ENCODE results near the gene GRM5. TPM values are rescaled to one million over a fixed set of nuclear protein-coding genes. Genes with fewer than 3 reads are reported as not detected.
A peak's percentile ranks its signal among the peaks of the same experiment; 100 is the strongest.

Gene GRM5
- total RNA-seq, 1 experiment from 2014 or later = not detected

DNA sequence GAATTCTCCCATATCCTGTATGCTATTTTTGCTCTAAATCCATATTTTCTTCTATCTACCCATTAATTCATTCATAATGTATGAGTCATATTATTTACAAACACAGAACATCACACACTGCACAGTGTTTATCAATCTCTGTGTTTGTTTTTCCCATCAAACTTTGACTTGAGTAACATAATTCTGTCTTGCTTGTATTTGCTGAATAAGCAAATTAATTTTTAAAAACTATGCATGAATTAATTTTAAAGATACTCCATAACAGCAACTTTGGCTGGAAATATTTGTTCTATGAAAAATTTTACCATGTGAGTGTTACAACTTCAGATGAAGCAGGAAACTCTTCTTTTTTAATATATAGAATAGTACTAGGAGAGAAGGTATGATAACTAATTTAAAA is 275.6 kb downstream of the GRM5 start:
- Histone ChIP-seq H3K27ac (ENCODE audit: low read length) (no peak overlapping the region), H2AFZ (ENCODE audit: low read length) (no peak overlapping the region), H3K36me3 (ENCODE audit: insufficient read depth, low read length) (no peaks in the 10 kb centered on the region), H3K9me2 (replicated peaks; ENCODE audit: insufficient read depth, low read length) (no peaks in the 10 kb centered on the region), H3K9ac (ENCODE audit: low read length) (no peak overlapping the region), H3K9me3 (ENCODE audit: low read length) (no peaks in the 10 kb centered on the region), H3K27me3 (ENCODE audit: low read length) (no peaks in the 10 kb centered on the region; the same call in 1 of the 2 replicates), H3K4me2 (ENCODE audit: low read depth, low read length, poor library complexity, severe bottlenecking) (no peak overlapping the region), H3K79me2 (ENCODE audit: low read length) (no peaks in the 10 kb centered on the region), H4K20me1 (ENCODE audit: insufficient read depth, low read depth, low read length) (no peaks in the 10 kb centered on the region), H3K4me1 (ENCODE audit: low read length) (no peaks in the 10 kb centered on the region), H3K4me3 (ENCODE audit: low read length) (no peak overlapping the region)
- DNase-seq = no peak

DNA sequence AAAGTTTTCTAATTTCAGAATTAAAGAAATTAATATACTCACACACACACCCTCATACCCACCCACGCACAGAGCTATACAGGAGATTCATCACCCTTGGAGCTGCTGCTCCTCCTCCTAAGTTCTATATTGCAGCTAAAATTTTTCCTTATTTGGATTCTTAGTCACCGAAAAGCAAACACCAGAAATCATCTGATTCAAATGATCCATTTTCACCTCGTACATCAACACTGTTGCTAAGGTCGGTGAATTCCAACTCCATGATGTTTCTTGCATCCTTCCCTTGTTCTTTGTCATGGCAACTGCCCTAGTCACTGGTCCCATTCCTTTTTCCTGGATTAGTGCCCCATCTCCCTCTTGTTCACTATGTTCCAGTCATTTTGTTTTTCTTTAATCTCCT is 286.2 kb downstream of the GRM5 start:
- Histone ChIP-seq H3K4me2 (ENCODE audit: low read depth, low read length, poor library complexity, severe bottlenecking) (no peak overlapping the region), H2AFZ (ENCODE audit: low read length) (no peak overlapping the region), H4K20me1 (ENCODE audit: insufficient read depth, low read depth, low read length) (no peaks in the 10 kb centered on the region), H3K9me3 (ENCODE audit: low read length) (no peaks in the 10 kb centered on the region), H3K9ac (ENCODE audit: low read length) (no peak overlapping the region), H3K36me3 (ENCODE audit: insufficient read depth, low read length) (no peaks in the 10 kb centered on the region), H3K9me2 (replicated peaks; ENCODE audit: insufficient read depth, low read length) (no peaks in the 10 kb centered on the region), H3K27me3 (ENCODE audit: low read length) (peaks cover 3% of the 10 kb centered on the region; the same call in 1 of the 2 replicates), H3K4me3 (ENCODE audit: low read length) (no peak overlapping the region), H3K27ac (ENCODE audit: low read length) (no peak overlapping the region), H3K79me2 (ENCODE audit: low read length) (no peaks in the 10 kb centered on the region), H3K4me1 (ENCODE audit: low read length) (no peaks in the 10 kb centered on the region)
- no peak for DNase-seq

DNA sequence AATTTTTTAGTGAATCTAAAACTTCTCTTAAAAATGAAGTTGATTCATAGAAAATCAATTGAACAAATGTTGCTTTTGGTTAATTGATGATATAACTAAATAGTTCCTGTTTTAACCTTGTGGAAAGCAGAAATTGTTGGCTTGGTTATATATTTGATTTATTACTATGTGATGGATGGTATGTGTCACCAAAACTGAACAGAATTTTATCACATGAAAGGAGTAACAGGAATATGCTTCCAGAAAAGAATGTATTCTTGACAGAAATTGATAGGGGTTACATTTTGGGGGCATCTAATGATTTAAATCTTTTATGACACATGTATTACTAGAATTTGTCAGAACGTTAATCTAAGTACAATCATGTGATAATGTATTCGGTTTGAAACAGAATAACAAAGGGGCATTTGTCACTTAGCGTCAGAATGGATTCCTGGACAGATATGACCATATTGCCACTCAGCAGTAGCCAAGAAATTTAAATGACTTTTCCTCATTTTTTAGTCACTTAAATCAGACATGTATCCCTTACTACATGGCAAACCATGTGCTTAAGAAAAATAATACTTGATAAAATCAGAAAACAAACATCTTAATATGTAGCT is 295.2 kb downstream of the GRM5 start:
- no peak overlapping the region for H3K4me2 ChIP-seq (ENCODE audit: low read depth, low read length, poor library complexity, severe bottlenecking)
- H3K9ac ChIP-seq (ENCODE audit: low read length) = no peak overlapping the region
- H3K79me2 ChIP-seq (ENCODE audit: low read length) = no peaks in the 10 kb centered on the region
- no peaks in the 10 kb centered on the region for H3K36me3 ChIP-seq (ENCODE audit: insufficient read depth, low read length)
- no peaks in the 10 kb centered on the region for H3K9me3 ChIP-seq (ENCODE audit: low read length)
- H3K4me1 ChIP-seq (ENCODE audit: low read length) = no peaks in the 10 kb centered on the region
- no peak for DNase-seq
- 0 out of 2 replicates have a peak, but pooled peaks cover 4% of the 10 kb centered on the region for H3K9me2 ChIP-seq (replicated peaks; ENCODE audit: insufficient read depth, low read length)
- H4K20me1 ChIP-seq (ENCODE audit: insufficient read depth, low read depth, low read length) = no peaks in the 10 kb centered on the region
- H2AFZ ChIP-seq (ENCODE audit: low read length) = no peak overlapping the region
- H3K27ac ChIP-seq (ENCODE audit: low read length) = no peak overlapping the region
- H3K4me3 ChIP-seq (ENCODE audit: low read length) = no peak overlapping the region
- H3K27me3 ChIP-seq (ENCODE audit: low read length) = no peaks in the 10 kb centered on the region

DNA sequence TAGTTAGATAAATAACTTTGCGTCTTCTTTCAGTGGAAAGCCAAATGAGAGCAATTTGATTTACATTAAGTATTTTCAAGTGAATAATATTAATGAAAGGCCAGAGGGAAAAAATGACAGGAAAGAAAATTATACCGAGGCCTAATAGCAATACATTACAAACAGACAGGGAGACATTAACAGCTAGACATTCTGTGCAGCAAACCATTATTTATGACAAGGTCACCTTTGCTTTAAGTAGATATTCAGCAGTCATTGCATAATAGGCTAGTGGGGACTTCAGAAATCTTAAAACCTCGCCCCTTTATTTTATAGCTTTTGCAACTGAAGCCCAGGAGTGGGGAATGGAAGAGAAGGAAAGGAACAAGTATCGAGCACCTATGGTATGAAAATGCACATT is 321.6 kb downstream of the GRM5 start:
- Histone ChIP-seq H3K79me2 (ENCODE audit: low read length) (no peaks in the 10 kb centered on the region), H3K36me3 (ENCODE audit: insufficient read depth, low read length) (no peaks in the 10 kb centered on the region), H3K27ac (ENCODE audit: low read length) (no peak overlapping the region), H3K4me2 (ENCODE audit: low read depth, low read length, poor library complexity, severe bottlenecking) (no peak overlapping the region), H4K20me1 (ENCODE audit: insufficient read depth, low read depth, low read length) (no peaks in the 10 kb centered on the region), H3K9me2 (replicated peaks; ENCODE audit: insufficient read depth, low read length) (peaks cover 8% of the 10 kb centered on the region; the same call in 1 of the 2 replicates), H3K9me3 (ENCODE audit: low read length) (no peaks in the 10 kb centered on the region), H3K27me3 (ENCODE audit: low read length) (peaks cover 2% of the 10 kb centered on the region; the same call in 1 of the 2 replicates), H3K4me1 (ENCODE audit: low read length) (no peaks in the 10 kb centered on the region), H3K4me3 (ENCODE audit: low read length) (no peak overlapping the region), H2AFZ (ENCODE audit: low read length) (no peak overlapping the region), H3K9ac (ENCODE audit: low read length) (no peak overlapping the region)
- no peak for DNase-seq

DNA sequence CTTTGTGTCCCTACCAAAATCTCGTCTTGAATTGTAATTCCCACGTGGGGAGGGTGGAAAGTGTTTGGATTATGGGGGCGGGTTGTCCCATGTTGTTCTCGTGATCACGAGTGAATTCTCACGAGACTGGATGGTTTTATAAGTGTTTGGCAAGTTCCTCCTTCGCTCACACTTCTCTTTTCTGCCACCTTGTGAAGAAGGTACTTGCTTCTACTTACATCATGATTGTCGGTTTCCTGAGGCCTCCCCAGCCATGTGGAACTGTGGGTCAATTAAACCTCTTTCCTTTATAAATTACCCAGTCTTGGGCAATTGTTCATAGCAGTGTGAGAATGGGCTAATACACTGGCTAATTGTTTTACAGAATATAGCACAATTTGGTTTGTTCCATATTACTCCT is 326.3 kb downstream of the GRM5 start:
- no peaks in the 10 kb centered on the region for H3K36me3 ChIP-seq (ENCODE audit: insufficient read depth, low read length)
- H3K27ac ChIP-seq (ENCODE audit: low read length) = no peak overlapping the region
- H3K9me3 ChIP-seq (ENCODE audit: low read length) = no peaks in the 10 kb centered on the region
- no peaks in the 10 kb centered on the region for H3K4me1 ChIP-seq (ENCODE audit: low read length)
- H3K9me2 ChIP-seq (replicated peaks; ENCODE audit: insufficient read depth, low read length) = no peaks in the 10 kb centered on the region
- H3K4me2 ChIP-seq (ENCODE audit: low read depth, low read length, poor library complexity, severe bottlenecking) = no peak overlapping the region
- H3K79me2 ChIP-seq (ENCODE audit: low read length) = no peaks in the 10 kb centered on the region
- H2AFZ ChIP-seq (ENCODE audit: low read length) = no peak overlapping the region
- peaks cover 2% of the 10 kb centered on the region; the same call in 1 of the 2 replicates for H3K27me3 ChIP-seq (ENCODE audit: low read length)
- H3K9ac ChIP-seq (ENCODE audit: low read length) = no peak overlapping the region
- no peak overlapping the region for H3K4me3 ChIP-seq (ENCODE audit: low read length)
- peak; percentile 50 for DNase-seq
- H4K20me1 ChIP-seq (ENCODE audit: insufficient read depth, low read depth, low read length) = no peaks in the 10 kb centered on the region

DNA sequence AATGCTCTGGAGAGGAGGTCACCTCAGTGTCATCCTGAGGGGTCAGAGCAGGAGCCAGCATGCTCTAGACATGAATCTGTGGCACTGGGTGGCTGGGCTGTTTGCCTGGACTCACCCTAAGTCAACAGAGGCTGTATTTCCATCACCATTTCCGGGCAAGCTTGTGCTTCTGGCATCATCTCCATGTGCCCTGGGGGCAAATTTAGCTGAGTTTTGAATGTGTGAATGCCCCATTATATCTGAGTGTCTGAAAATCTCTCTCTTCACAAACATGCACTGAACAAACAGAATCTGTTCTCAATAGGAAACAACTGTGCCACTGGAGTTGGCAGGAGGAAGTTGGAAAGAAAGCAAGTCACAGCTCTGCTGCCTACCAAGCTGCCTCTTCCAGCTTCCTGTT is 356.2 kb downstream of the GRM5 start:
- H3K36me3 ChIP-seq (ENCODE audit: insufficient read depth, low read length) = no peaks in the 10 kb centered on the region
- H3K4me1 ChIP-seq (ENCODE audit: low read length) = no peaks in the 10 kb centered on the region
- no peak overlapping the region for H3K4me3 ChIP-seq (ENCODE audit: low read length)
- no peaks in the 10 kb centered on the region for H4K20me1 ChIP-seq (ENCODE audit: insufficient read depth, low read depth, low read length)
- no peaks in the 10 kb centered on the region for H3K27me3 ChIP-seq (ENCODE audit: low read length)
- no peak overlapping the region for H3K9ac ChIP-seq (ENCODE audit: low read length)
- DNase-seq = no peak
- H2AFZ ChIP-seq (ENCODE audit: low read length) = no peak overlapping the region
- H3K9me3 ChIP-seq (ENCODE audit: low read length) = no peaks in the 10 kb centered on the region
- no peaks in the 10 kb centered on the region for H3K79me2 ChIP-seq (ENCODE audit: low read length)
- H3K4me2 ChIP-seq (ENCODE audit: low read depth, low read length, poor library complexity, severe bottlenecking) = no peak overlapping the region
- no peak overlapping the region for H3K27ac ChIP-seq (ENCODE audit: low read length)
- no peaks in the 10 kb centered on the region for H3K9me2 ChIP-seq (replicated peaks; ENCODE audit: insufficient read depth, low read length)

DNA sequence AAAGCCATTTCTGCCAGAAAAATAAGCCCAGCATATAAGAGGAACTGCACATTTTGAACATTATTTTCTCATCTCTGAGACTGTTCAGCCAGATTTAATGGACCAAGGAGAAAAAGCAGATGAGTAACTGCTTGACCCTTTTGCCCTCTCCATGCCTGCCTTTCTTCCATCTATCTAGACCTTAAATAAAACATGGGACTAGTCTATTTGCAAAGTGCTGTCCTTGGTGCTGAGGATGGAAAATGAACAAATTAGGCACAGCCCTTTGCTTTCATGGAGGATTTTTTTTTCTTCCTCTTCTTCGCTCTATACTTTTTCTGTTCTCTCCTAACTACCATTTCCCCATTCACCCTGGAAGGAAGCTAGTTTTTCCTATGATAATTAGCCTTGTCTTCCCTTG is 361.3 kb downstream of the GRM5 start:
- no peak overlapping the region for H3K4me2 ChIP-seq (ENCODE audit: low read depth, low read length, poor library complexity, severe bottlenecking)
- no peaks in the 10 kb centered on the region for H4K20me1 ChIP-seq (ENCODE audit: insufficient read depth, low read depth, low read length)
- no peak overlapping the region for H3K27ac ChIP-seq (ENCODE audit: low read length)
- 0 out of 2 replicates have a peak, but pooled peaks cover 3% of the 10 kb centered on the region for H3K27me3 ChIP-seq (ENCODE audit: low read length)
- DNase-seq = no peak
- no peak overlapping the region for H3K4me3 ChIP-seq (ENCODE audit: low read length)
- no peaks in the 10 kb centered on the region for H3K9me3 ChIP-seq (ENCODE audit: low read length)
- H3K9me2 ChIP-seq (replicated peaks; ENCODE audit: insufficient read depth, low read length) = peaks cover 4% of the 10 kb centered on the region; the same call in 1 of the 2 replicates
- no peaks in the 10 kb centered on the region for H3K36me3 ChIP-seq (ENCODE audit: insufficient read depth, low read length)
- H2AFZ ChIP-seq (ENCODE audit: low read length) = no peak overlapping the region
- H3K4me1 ChIP-seq (ENCODE audit: low read length) = no peaks in the 10 kb centered on the region
- H3K9ac ChIP-seq (ENCODE audit: low read length) = no peak overlapping the region
- no peaks in the 10 kb centered on the region for H3K79me2 ChIP-seq (ENCODE audit: low read length)

DNA sequence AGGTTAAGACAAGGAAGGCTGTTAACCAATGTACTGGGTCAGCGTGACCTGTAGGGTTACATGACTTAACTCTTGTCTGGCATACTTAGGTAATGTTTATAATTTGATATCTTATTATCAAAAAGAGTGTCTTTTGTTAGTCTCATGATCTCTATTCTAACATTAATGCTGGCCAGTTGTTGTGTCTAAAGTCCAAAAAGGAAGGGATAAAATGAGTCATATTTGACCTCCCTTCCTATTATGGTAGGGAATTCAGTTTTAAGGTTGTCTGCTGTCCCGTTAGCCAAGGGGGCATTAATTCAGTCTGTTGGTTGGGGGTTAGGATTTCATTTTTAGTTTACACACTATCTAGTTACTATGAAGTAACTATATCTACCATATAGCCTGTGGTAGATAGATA is 364.0 kb downstream of the GRM5 start:
- Histone ChIP-seq H2AFZ (ENCODE audit: low read length) (no peak overlapping the region), H3K4me2 (ENCODE audit: low read depth, low read length, poor library complexity, severe bottlenecking) (no peak overlapping the region), H3K4me1 (ENCODE audit: low read length) (no peaks in the 10 kb centered on the region), H3K4me3 (ENCODE audit: low read length) (no peak overlapping the region), H3K27me3 (ENCODE audit: low read length) (0 out of 2 replicates have a peak, but pooled peaks cover 3% of the 10 kb centered on the region), H3K9me3 (ENCODE audit: low read length) (no peaks in the 10 kb centered on the region), H3K9me2 (replicated peaks; ENCODE audit: insufficient read depth, low read length) (peaks cover 4% of the 10 kb centered on the region; the same call in 1 of the 2 replicates), H3K36me3 (ENCODE audit: insufficient read depth, low read length) (no peaks in the 10 kb centered on the region), H3K27ac (ENCODE audit: low read length) (no peak overlapping the region), H3K79me2 (ENCODE audit: low read length) (no peaks in the 10 kb centered on the region), H3K9ac (ENCODE audit: low read length) (no peak overlapping the region), H4K20me1 (ENCODE audit: insufficient read depth, low read depth, low read length) (no peaks in the 10 kb centered on the region)
- DNase-seq = no peak
